GM18505 (cell line): Measurements from ENCODE around the gene ACSL3.

ENCODE experiments used
- ATAC-seq: cut with Tn5 transposase; IDR thresholded peaks from one replicate; pipeline ENCODE4 v1.9.1; 2021; ENCODE audit not compliant: unreplicated experiment
- POLR2A ChIP-seq: IDR thresholded peaks from 4 replicates; pipeline ENCODE4 v1.6.1; 2011; ENCODE audit warnings: borderline replicate concordance; ENCODE audit not compliant: insufficient read depth, insufficient read length; ENCODE audit errors: extremely low read depth

The ACSL3 gene

DNA sequence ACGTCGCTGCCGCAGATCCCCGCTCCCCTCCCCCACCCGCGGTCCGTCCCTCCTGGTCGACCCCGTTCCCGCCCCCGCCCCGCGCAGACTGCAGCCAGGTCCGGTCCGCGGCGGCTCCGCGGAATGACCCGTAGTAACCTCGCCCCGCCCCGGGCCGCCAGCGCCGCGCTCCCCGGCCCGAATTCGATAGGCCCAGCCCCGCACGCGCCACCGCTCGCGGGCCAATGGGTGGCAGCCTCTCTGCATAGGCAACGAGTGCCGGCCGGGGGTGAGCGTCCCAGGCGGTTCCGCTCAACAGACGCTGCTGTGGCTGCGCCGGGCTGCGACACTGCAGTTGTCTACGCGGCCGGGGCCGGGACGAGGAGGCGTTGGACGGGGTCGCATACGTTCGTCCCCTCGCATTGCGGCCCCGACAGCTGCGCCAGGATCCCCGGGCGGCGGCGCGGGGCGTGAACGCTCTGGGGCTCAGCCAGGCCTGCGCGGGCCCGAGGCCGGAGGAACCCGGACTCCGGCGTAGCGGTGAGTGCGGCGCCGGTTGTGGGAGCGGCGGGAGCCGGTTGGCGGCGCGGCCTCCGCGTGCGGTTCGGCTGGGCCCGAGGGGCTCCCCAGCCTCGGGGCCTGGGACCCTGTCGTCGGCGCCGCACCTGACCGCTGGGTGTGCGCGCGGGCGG is at the start of gene ACSL3:
Gene ACSL3 (plus strand): TSS at position 297 of the 671 bp plus-strand sequence. CDS start 47,737 bp downstream, outside the sequence.
- peak; percentile 99 for TF ChIP-seq POLR2A
- ATAC-seq = peak; percentile 98

DNA sequence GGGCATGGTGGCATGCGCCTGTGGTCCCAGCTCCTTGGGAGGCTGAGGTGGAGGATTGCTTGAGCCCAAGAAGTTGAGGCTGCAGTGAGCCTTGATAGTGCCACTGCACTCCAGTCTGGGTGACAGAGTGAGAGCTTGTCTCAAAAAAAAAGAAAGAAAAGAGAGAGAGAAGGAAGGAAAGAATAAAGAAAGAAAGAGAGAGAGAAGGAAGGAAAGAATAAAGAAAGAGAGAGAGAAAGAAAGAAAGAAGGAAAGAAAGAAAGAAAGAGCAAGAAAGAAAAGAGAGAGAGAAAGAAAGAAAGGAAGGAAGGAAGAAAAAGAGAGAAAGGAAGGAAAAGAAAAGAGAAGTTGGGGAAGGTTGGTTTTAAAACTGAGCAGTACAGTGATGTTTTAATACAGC is 49.0 kb upstream of the ACSL3 start:
- no peak for TF ChIP-seq POLR2A
- ATAC-seq = no peak

GRCh38 chr2:222813177-222813843 is 47.5 kb upstream of the ACSL3 start:
- TF ChIP-seq POLR2A = no peak
- ATAC-seq = peak; percentile 98

GRCh38 chr2:222819722-222820333 is 41.0 kb upstream of the ACSL3 start:
- no peak for ATAC-seq
- no peak for TF ChIP-seq POLR2A

GRCh38 chr2:222823183-222823930 is 37.5 kb upstream of the ACSL3 start:
- no peak for TF ChIP-seq POLR2A
- ATAC-seq = no peak

DNA sequence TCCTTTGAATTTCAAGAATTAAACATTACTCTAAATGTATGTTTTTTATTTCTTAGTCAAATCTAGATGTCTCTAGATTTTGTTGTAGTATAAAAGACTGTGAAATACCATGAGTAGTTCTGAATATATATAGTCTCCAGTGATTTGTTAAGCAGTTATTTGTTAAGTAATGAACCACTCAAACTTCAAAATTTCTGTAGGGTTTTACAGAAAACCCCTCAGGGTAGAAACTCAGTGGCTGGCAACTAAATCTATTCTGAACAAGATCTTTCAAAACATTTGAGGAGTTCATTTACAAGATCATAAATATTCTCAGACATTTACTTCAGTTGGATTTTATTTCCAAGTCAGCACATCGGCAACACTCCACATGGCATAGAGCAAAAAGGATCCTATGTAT is 35.8 kb upstream of the ACSL3 start:
- no peak for ATAC-seq
- no peak for TF ChIP-seq POLR2A

- ATAC-seq = no peak
- no peak for TF ChIP-seq POLR2A
Measured at GRCh38 chr2:222827417-222827816, 33.4 kb upstream of the ACSL3 start.

DNA sequence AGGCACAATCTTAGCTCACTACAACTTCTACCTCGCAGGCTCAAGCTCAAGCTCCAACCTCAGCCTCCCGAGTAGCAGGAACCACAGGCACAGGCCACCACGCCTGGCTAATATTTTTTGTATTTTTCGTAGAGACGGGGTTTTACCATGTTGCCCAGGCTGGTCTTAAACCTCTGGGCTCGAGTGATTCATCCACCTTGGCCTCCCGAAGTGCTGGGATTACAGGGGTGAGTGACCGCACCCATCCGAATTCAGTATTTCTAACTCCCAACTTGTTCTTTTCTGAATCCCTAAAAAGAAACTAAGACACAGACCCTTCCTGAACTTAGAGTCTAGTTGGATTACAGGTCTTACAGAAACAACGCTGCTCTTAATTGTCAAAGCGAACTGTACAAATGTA is 32.3 kb upstream of the ACSL3 start:
- ATAC-seq = no peak
- TF ChIP-seq POLR2A = no peak

DNA sequence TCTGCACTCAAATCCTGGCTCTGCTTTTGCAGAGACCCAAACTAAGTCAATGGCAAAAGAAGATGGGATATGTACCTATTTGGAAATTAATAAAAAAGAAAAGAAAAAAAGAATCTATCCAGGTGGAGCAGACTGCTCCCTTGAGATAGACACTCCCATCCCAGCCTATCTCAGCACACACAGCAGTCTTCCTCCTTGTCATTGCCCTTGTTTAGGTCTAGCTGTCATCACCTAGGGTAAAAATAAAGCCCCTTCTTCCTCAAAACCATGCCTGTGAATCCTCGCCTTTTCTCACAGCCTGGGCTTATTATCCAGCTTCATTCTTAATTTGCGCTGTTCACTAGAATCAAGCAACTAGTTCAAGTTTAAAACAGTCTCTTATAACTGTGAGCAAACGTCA is 30.7 kb upstream of the ACSL3 start:
- no peak for TF ChIP-seq POLR2A
- no peak for ATAC-seq

- ATAC-seq = no peak
- no peak for TF ChIP-seq POLR2A
Measured at GRCh38 chr2:222833410-222833809, 27.4 kb upstream of the ACSL3 start.

DNA sequence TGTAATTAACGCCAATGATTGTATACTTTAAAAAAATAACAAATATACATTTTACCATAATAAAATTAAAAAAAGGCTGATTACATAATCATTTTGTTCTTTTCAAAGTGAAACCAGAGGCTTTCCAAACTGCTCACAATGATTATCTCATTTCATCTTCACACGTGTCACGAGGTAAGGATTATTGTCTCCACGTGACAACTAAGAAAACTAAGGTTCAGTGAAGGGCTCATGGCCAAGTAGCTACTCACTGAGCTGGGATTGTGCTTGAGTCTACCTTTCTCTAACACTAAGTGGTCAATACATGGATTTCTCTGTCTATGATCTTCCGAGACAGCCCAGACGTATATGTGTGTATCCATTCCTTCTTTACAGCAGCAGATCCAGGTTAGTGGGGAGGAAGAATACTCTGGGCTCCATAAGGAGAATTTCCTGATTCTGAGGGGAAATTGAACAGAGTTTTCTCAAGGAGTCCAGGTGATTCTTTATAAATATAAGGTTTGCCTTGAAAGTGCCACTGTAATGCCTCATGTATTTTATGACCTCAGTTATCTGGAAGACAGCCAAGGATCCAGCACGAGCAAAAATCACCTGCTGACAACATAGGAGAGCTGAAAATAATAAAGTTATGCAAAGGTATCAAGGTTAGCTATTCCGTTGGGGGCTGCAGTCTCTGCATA is 25.6 kb upstream of the ACSL3 start:
- ATAC-seq = no peak
- no peak for TF ChIP-seq POLR2A

DNA sequence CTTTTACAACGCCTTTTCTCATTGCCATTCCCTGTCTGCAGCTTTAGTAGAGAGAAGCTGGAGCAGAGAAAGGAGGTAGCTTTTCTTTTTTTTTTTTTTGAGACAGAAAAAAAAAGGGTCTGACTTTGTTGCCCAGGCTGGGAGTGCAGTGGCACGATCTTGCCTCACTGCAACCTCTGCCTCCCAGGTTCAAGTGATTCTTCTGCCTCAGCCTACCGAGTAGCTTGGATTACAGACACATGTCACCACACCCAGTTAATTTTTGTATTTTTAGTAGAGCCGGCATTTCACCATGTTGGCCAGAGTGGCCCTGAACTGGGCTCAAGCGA is 25.0 kb upstream of the ACSL3 start:
- TF ChIP-seq POLR2A = no peak
- no peak for ATAC-seq

DNA sequence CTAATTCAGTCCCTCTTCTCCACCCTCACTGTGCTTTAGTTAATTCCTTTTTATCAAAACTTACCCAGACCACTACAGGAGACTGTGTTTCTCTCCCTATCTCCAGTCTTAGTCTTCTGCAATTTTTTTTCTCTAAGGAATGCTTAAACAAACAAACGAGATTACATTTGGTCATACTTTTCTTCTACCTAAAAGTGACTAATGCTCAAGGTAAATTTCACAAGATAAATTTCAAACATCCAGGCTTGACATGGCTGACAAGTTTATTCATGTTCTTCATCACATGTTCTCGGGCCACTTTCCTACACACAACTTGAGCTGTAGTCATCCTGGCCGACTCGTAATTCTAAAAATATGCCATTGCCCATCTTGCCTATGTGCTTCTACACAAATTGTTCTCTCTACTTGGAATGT is 23.2 kb upstream of the ACSL3 start:
- no peak for TF ChIP-seq POLR2A
- no peak for ATAC-seq
